Endometrium (tissue), 2 donors: ENCODE data around the gene NME4.
A peak's percentile ranks its signal among the peaks of the same experiment; 100 is the strongest.

Source experiments
- FAIRE-seq: peaks from 2 replicates; lab custom pipeline; 2012; peaks lifted over from hg19 to GRCh38; lab: Jason Lieb, UNC
- donor health status: control.
- donor health status: control.

Gene NME4

DNA sequence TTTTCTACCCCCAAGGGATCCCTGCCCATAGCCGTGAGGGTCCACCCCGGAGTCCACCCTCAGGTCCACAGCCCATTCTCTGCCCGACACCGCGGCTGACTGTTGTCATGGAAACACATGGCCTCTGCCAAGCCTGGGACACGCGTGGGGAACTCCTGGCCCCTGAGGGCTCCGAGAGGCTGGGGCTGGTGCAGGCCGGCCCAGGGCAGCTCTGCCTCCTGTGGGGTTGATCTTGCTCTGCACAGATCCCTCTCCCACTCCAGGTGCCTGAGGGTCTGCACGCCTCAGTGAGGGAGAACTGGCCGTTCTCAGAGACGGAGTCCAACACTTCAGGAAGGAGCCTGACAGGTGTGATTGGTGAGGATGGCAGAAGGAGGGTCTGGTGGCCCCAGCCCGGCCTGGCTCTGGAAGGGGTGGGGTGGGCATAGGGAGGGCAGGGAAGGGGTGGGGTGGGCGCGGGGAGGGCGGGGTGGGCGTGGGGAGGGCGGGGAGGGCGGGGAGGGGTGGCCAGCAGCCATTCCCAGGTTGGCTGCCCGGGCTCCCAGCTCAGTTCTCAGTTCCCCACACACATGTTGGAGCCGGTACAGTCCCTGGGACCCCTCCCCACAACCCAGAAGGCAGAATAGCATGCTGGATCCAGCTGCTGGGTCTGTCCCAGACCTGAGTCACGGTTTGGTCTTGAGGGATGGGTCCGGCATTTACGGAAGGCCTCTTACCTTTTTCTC lies 33.1 kb upstream of the NME4 start:
- no peak for FAIRE-seq

DNA sequence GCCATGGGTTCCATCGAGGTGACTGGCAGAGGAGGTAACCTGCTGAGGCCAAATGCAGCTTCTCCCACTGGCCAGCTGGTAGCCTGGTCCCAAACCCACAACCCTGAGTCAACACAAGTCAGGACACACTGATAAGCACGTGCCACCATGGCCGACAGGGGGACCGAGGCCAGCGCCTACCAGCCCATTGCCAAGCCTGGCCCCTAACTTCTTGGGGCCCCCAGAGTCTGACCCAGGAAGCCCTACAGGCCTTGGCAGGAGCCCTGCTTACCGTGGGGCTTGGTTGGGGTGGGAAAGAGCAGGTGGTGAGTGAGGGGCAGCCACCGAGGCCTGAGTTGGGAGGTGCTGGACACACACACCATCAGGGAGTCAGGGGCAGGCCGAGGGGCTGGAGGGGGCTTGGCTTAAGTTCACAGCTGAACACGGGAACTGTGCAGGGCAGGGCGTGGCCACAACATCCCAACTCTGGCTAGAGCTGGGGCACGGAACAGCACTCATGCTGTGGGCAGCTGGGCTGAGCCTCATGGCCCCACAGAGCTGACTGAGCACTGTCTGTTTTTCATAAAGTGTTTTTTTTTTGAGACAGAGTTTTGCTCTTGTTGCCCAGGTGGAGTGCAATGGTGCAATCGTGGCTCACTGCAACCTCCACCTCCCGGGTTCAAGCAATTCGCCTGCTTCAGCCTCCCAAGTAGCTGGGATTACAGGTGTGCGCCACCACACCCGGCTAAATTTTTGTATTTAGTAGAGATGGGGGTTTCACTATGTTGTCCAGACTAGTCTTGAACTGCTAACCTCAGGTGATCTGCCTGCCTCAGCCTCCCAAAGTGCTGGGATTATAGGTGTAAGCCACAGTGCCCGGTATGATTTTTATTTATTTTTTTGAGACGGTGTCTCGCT lies 32.2 kb upstream of the NME4 start:
- FAIRE-seq: no peak

- no peak for FAIRE-seq
These were observed 30.5 kb upstream of the NME4 start for GRCh38 chr16:366476-366875.

DNA sequence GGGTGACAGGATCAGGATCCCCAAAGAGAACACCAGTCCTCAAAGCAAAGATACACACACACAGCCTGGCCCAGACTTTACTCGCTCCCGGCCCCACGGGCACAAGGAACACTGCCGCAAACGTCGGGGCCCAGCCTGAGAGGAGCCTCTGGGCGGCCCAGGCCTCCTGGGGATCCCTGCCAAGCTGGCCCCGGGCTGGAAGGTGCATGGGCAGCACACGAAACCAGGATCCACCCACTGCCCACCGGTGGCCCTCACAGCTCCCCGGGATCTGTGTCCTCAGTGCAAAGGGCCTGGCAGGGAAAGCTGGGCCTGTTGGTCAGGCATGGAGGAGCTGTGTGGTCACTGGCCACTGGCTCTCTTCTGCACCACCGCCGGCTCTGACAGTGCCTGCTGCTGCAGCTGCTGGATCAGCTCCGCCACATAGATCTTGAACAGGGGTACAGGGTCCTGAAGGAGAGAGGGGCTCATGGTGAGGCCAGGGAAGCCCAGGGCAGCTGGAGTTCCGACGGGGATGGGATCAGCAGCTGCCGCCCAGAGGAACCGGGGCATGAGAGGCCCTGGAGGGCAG lies 29.6 kb upstream of the NME4 start:
- no peak for FAIRE-seq

- no peak for FAIRE-seq
These were observed 28.4 kb upstream of the NME4 start for GRCh38 chr16:368388-369158.

GRCh38 chr16:369275-369865 lies 27.6 kb upstream of the NME4 start:
- FAIRE-seq: no peak

GRCh38 chr16:369866-370436 lies 27.0 kb upstream of the NME4 start:
- no peak for FAIRE-seq

DNA sequence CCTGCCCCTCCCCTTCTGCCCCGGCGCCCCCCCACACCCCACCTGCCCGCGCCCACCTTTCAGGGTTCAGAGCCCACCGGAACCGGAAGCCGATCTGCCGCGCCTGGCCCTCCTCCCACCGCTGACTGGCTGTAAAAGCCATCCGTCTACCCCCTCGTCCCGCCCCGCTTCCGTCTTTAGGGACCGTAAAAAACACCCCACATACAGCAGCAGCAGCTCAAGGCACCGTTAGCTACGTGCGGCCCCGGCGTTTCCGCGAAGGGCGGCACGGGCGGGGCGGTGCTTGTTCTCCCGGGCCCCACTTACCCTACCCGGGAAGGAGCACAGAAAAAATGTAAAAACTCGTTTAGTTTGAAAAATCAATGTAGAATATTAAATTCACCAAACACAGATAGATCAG lies 26.6 kb upstream of the NME4 start, which contains the start of gene MRPL28:
Gene MRPL28 (minus strand): TSS at position 96 of the 400 bp plus-strand sequence. CDS start 320 bp downstream, outside the sequence.
- peak; percentile 96 for FAIRE-seq

DNA sequence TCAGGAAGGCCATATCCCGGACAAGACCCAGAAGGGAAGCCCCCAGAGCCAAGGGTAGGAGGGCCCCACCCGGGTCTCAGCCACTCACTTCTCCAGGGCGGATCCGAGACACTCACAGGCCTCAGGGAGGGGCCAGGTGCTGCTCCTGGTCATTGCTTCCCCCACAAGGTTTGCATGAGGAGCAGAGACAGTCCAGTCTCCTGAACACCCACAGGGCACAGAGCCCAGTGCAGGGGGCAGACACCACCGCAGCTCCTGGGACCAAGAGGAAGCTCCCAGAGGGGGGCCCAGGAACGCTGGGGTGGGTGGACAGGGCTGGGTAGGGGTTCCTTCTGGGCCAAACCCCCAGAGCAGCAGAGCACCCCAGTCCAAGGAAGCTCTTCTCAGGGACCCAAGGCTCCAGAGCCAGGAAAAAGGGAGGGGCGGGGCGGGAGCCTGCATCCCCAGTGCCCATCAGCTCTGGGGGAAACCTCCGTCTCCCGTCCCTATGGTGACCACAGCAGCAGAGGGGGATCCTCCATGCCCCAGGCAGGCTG lies 26.0 kb upstream of the NME4 start:
- no peak for FAIRE-seq

DNA sequence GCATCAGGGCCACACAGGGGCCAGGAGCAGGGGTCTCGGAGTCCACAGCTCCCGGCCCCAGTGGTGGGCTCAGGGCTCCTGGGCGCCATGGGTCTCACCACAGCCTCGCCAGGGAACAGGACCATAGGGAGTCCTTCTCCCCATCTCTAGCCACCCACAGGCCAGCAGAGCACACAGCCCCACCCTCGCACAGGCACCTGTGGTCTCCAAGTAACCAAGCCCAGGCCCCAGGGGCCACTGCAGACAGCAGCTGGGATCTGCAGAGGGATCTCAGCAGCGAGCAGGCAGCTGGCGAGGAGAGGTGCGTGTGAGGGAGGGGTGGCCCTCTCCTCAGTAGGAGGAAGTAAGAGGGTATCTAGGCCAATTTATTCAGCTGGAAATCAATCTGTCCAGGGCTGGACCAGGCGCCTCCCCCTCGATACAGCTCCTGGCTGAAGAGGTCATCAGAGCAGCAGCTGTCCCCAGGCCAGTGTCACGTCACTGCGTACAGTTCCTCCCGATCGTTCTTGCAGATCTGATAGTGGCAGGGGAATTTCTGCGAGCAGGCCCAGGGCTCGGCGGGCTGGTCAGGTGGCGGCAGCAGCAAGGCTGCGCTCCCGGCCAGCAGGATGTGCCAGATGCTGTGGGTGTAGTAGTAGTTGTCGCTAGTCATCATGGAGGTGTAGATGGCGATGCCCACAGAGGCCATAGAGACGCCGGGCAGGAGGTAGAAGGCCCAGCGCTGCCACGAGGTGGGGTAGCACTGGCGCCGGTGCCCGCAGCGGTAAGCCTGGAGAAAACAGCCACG lies 25.3 kb upstream of the NME4 start:
- FAIRE-seq: no peak

DNA sequence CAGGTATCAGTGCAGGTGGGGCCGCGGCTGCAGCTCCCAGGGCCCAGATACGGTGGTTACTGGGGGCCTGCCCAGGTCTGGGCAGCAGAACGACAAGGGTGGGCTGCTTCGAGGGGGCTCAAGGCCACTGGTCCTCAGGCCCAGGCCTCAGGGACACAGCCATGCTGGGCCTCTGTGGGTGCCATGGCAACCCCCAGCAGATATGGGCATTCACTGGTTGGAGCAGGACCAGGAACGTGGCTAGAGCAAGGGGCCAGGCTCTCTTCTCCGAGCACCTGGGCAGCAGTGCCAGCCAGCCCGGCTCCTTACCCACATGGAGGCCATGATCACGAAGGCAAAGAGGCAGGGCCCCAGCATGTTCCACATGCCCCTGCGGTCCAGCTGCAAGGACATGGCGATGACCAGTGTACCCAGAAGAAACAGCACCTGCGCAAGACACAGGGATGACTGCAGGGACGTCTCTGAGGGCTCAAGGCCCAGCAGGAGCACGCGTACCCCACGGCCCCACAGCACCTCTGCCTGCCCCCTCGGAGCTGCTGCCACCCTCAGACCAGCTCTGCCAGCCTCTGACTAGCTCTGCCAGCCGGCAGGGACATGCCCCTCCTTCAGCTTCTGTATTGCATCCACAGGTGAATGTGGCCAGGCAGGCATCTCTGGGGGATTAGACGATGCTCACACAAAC lies 24.6 kb upstream of the NME4 start:
- no peak for FAIRE-seq

DNA sequence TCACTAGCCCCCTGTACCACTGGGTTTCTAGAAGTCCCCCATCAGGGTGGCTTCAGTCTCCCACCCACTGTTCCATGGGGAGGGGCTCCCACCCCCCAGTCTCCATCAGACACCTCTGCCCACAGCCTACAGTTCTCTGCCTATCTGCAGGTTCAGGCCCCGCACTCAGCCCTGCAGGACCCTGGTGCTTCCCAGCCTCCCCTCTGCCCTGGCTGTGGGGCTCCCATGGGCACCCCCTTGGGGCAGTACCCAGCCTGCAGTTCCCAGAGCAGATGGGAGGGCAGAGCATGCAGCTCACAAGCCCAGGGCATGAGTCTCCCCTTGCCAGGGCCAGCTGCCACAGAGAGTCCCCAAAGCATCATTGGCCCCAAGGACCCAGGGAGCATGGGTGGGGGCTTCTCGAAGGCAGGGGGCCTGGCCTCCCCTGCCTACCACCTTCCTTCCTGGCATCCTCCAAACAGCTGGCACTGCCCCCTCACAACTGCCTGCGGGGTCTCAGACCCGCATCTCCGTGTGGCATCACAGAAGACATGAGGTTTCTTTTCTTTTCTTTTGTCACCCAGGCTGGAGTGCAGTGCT lies 23.9 kb upstream of the NME4 start:
- FAIRE-seq: no peak

- no peak for FAIRE-seq
These were observed 23.0 kb upstream of the NME4 start for GRCh38 chr16:373848-374615.

- no peak for FAIRE-seq
These were observed 22.4 kb upstream of the NME4 start for GRCh38 chr16:374616-374926.

DNA sequence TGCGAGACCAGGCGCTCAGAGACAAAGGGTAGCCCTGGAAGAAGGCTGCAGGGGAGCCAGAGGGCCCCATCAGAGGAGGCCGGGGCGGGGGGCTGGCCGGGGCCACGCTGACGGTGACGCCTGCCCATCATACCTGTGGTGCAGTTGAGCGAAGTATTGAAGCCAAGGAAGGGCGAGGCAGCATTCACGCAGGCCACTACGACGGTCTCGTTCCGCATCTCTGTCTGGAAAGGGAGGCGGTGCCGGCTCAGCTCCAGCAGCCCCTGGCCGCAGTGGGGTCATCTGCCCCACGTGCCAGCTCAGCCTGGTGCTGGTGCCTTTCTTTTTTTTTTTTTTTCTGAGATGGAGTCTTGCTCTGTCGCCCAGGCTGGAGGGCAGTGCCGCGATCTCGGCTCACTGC lies 21.8 kb upstream of the NME4 start:
- FAIRE-seq: no peak

DNA sequence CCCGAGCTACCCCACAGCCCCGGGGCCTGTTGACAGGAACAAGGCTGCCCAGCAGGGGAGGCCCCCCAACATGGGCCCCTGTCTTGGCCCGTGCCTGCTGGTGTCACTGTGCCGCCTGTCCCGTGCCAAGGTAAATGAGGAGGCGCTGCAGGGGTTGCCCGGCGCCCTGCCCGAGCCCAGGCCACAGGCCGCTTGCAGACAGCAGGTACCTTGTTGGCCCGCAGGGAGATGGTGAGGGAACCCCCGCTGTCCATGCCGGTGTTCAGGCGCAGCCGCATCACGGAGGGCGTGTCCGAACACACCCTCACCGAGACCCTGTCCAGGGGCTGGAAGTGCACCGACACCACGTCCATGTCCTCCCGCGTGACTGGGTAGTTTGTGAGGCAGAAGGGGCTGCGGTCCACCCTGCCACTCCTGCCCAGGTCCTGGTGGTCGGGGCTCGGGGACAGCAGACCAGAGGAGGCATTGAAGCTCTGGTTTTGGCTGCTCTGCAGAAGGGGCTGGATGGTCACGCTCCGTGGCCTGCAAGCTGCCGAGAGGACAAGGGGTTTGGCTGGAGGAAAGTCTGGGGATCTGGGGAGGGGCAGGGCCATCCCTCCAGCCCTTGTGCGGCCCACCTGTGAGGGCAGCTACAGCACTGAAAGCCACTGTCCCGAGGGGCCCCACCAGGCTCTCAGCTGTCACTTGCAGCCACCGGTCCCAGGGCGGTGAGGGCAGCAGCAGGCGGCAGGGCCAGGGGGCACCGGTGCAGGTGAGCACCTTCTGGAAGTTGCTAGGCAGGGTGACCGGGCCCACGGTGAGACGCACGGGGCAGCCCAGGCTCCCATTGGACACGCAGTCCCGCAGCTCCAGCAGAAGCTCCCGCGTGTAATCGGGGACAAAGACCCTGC lies 20.8 kb upstream of the NME4 start:
- FAIRE-seq: no peak

GRCh38 chr16:376817-377418 lies 20.1 kb upstream of the NME4 start:
- no peak for FAIRE-seq
